GM21737 (cell line): ENCODE measurements around the gene ZNF687.
"Not testable (repeated sequence)": the region's sequence is repeated elsewhere in the genome, so short reads cannot be mapped to it uniquely, and the experiment has no call there.

Experiments used
- ATAC-seq: cut with Tn5 transposase; IDR thresholded peaks from one replicate; pipeline ENCODE4 v1.9.1; 2021; ENCODE audit warnings: mild to moderate bottlenecking, moderate library complexity; ENCODE audit not compliant: unreplicated experiment

The ZNF687 gene

GRCh38 chr1:151281969-151282882, at the start of gene ZNF687:
Gene ZNF687 (plus strand): TSS chr1:151282299. CDS start chr1:151286292, 3,993 bp downstream.
- ATAC-seq, result peak; percentile 86

- no peak for ATAC-seq
Observed at GRCh38 chr1:151235235-151235634, 46.9 kb upstream of the ZNF687 start.

- ATAC-seq, result no peak
Observed at GRCh38 chr1:151237678-151238466, 44.2 kb upstream of the ZNF687 start.

- no peak for ATAC-seq
Observed at GRCh38 chr1:151238467-151238739, 43.7 kb upstream of the ZNF687 start.

- no peak for ATAC-seq
Observed at GRCh38 chr1:151242442-151242841, 39.7 kb upstream of the ZNF687 start.

- no peak for ATAC-seq
Observed at GRCh38 chr1:151243683-151244216, 38.3 kb upstream of the ZNF687 start.

- no peak for ATAC-seq
Observed at GRCh38 chr1:151246786-151247185, 35.3 kb upstream of the ZNF687 start.

- ATAC-seq, result no peak
Observed at GRCh38 chr1:151251656-151252470, 30.2 kb upstream of the ZNF687 start.

- peak; percentile 89 for ATAC-seq
Observed at GRCh38 chr1:151254217-151255213, 27.6 kb upstream of the ZNF687 start, which contains the start of gene PSMD4. Gene PSMD4 (plus strand): TSS chr1:151254734. CDS start chr1:151254783, 49 bp downstream.

- no peak for ATAC-seq
Observed at GRCh38 chr1:151255381-151255780, 26.7 kb upstream of the ZNF687 start.

- ATAC-seq, result no peak
Observed at GRCh38 chr1:151259351-151259750, 22.7 kb upstream of the ZNF687 start.

GRCh38 chr1:151265446-151266236, 16.5 kb upstream of the ZNF687 start:
- ATAC-seq, result no peak

GRCh38 chr1:151266315-151266714, 15.8 kb upstream of the ZNF687 start:
- ATAC-seq, result no peak

- ATAC-seq, result no peak
Observed at GRCh38 chr1:151266821-151267220, 15.3 kb upstream of the ZNF687 start.

GRCh38 chr1:151267760-151268159, 14.3 kb upstream of the ZNF687 start:
- no peak for ATAC-seq

GRCh38 chr1:151273924-151274466, 8.1 kb upstream of the ZNF687 start:
- no peak for ATAC-seq

GRCh38 chr1:151275341-151275740, 6.8 kb upstream of the ZNF687 start:
- not testable (repeated sequence) for ATAC-seq

- ATAC-seq, result no peak
Observed at GRCh38 chr1:151277249-151277648, 4.8 kb upstream of the ZNF687 start.
